ENCODE data around the gene PTPMT1.

Gene PTPMT1

DNA sequence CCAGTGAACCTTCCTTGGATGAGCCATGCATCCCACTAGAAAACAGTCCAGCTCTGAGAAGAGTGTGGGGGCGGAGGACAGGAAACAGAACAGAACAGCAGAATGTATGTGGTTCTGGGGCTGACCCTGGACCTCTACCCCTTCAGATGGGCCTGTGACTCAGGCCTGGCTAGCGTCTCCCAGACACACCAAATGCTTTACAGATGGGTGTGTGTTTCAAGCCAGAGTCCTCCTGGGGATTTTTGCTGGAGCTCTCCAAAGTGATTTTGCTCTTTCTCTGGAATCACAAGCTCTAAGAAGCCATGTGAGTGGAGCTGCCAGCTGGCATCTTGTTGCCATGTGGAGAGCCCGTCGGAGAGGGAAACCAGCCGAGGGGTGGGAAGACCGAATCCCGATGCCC lies 42.0 kb downstream of the PTPMT1 start:
- TF ChIP-seq, protein P1, sequence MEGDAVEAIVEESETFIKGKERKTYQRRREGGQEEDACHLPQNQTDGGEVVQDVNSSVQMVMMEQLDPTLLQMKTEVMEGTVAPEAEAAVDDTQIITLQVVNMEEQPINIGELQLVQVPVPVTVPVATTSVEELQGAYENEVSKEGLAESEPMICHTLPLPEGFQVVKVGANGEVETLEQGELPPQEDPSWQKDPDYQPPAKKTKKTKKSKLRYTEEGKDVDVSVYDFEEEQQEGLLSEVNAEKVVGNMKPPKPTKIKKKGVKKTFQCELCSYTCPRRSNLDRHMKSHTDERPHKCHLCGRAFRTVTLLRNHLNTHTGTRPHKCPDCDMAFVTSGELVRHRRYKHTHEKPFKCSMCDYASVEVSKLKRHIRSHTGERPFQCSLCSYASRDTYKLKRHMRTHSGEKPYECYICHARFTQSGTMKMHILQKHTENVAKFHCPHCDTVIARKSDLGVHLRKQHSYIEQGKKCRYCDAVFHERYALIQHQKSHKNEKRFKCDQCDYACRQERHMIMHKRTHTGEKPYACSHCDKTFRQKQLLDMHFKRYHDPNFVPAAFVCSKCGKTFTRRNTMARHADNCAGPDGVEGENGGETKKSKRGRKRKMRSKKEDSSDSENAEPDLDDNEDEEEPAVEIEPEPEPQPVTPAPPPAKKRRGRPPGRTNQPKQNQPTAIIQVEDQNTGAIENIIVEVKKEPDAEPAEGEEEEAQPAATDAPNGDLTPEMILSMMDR (IDR thresholded peaks at IDR 0.05; ENCODE audit: low read depth, low read length) = no peak
- no peak overlapping the region for H3K4me3 ChIP-seq (ENCODE audit: low read depth, low read length)

DNA sequence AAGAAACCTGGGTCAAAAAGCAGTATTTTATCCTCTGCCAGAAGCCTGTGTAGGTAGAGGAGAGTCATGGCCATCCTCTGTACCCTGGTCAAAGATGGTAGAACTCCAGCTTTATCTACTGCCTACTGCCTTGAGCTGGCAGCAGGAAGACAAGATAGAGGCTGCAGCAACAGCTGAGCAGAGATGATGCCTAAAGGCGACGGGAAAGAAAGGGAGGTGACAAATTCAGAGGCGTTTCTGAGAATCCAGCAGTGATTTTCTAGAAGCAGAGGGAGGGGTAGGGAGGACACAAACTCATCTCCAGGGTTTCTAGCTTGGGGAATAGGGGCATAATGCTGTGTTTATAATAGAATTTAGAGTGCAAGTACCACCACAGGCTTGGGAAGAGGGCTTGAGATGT lies 44.3 kb downstream of the PTPMT1 start:
- no peak overlapping the region for H3K4me3 ChIP-seq (ENCODE audit: low read depth, low read length)
- TF ChIP-seq, protein P1 (IDR thresholded peaks at IDR 0.05; ENCODE audit: low read depth, low read length) = no peak

DNA sequence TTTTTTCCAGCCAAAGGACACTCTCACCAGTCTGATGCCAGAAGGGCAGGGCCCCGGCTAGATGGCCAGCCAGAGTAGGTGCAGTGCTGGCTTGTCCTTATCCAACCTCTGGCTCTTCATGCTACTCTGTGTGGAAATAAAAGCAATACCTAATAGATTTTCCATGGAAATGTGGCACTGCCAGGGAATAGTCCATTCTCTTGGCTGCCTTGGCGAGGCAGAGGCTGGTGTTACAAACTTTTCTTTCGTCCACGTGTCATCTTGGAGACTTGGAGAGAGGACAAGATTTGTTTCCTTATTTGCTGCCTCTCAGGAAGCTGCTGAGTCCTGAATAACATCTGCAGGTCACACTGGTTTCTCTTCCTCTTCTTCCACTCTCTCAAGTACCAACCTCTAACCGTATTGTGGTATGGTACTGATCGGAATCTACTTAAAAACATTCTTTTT lies 46.0 kb downstream of the PTPMT1 start:
- H3K4me3 ChIP-seq (ENCODE audit: low read depth, low read length) = no peak overlapping the region
- TF ChIP-seq, protein P1 (IDR thresholded peaks at IDR 0.05; ENCODE audit: low read depth, low read length) = no peak

DNA sequence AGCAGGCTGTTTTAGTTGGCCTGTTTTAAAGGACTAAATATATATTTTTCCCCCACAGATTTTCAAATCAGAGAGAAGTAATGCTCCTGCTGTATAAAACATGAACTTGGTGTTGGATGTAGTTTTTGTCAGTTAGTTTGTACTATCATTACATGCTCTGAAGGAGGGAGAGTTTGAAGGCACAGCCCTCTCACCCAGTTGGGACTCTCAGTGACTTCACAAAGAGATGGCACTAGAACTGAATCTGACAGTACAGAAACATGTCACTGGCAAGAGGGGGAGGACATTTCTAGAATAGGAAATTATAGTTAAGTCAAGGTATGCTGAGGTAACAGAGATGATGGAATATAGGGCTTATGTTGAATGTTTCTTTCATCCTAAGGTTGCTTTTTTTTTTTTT lies 49.9 kb downstream of the PTPMT1 start:
- no peak overlapping the region for H3K4me3 ChIP-seq (ENCODE audit: low read depth, low read length)
- TF ChIP-seq, protein P1 (IDR thresholded peaks at IDR 0.05; ENCODE audit: low read depth, low read length) = no peak

DNA sequence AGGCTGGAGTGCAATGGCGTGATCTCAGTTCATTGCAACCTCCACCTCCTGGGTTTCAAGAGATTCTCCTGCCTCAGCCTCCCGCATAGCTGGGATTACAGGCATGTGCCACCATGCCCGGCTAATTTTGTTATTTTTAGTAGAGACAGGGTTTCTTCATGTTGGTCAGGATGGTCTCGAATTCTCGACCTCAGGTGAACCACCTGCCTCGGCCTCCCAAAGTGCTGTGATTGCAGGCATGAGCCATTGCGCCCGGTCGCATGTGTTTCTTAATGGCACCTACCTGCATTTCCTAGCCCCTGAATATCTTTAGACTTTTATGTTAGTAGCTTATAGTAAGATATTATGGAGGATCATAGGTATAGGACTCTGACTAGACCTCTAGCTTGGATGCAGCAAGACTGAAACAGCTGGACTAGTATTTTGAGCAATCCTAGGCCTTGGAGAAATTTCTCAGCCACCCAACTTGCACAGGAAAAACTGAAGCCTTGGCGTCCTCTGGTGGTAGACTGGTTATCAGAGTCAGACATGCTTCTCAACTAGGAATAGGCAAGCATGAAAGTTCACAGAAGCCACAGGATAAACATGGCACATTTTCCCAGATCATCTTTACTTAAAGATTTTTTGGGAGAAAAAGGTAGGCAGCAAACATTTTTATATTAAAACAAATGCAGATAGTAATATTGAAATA lies 51.5 kb downstream of the PTPMT1 start:
- TF ChIP-seq, protein P1 (IDR thresholded peaks at IDR 0.05; ENCODE audit: low read depth, low read length) = peak; percentile 95
- no peak overlapping the region for H3K4me3 ChIP-seq (ENCODE audit: low read depth, low read length)

DNA sequence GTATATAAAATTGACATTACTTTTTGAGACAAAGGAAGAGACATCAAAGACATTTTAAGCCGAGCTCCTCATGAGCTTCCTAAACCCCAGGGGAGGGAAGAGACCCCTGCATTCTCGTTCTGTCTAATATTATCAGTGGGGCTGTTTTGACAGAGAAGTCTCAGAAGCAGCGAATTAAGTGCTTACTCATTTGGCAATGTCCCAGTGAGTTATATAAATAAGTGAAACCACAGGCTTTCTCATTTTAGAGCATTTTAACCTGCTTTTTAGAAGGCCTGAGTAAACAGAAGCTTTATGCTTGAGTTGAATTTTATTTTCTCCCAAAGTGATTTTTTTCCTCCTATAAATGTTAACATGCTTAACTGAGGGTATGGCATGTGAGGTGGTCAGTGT lies 52.0 kb downstream of the PTPMT1 start:
- H3K4me3 ChIP-seq (ENCODE audit: low read depth, low read length) = no peak overlapping the region
- TF ChIP-seq, protein P1 (IDR thresholded peaks at IDR 0.05; ENCODE audit: low read depth, low read length) = no peak

DNA sequence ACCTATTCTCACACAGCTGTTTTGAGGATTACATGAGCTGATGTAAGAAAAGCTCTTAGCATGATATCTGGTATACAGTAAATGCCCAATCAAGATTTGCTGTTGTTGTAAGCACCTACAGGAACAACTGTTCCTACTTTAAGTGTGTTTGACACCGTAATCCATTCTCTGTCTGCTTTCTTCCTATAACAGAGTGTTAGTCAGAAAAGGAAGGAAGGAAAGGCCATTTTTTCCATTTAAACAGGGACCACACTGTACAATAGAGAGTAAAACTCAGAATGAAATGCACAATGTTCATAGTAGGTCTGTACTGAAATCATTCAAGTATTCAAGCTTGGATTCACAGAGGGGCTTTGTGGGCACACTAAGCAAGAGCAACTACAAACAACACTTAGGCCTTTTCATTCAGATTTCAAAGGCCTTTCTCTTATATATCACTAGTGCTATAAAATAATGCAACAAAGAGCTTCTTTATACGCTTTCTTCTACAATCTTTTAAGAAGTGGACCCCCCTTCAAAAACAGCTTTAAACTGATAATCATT lies 55.5 kb downstream of the PTPMT1 start:
- TF ChIP-seq, protein P1 (IDR thresholded peaks at IDR 0.05; ENCODE audit: low read depth, low read length) = no peak

More for the DNA sequence above, 55.5 kb downstream of the PTPMT1 start:
- H3K4me3 ChIP-seq (ENCODE audit: low read depth, low read length) = no peak overlapping the region
